ENCODE results near the gene APOF. TPM values are rescaled to one million over a fixed set of nuclear protein-coding genes. Genes with fewer than 3 reads are reported as not detected.

Gene APOF
- total RNA-seq, 1 experiment from 2014 or later, result not detected

DNA sequence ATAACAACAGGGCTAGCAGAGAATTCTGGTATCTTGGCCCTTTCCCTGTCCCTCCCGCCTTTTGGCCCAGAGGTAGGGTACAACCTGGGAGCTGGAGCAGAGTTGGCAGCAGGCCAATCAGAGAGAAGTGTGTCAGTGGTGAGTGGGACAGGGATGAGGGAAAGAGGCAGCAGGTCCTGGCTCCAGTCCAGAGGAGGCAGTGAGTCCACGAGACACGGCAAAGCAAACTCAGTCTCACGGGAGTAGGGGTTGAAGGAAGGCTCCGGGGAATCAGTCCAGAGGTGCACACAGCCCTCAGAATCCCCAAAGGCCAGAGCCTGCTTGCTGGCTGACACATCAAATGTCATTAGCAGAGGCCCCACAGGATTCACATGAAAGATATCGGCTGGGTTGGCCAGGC, 36.1 kb downstream of the APOF start:
- H4K5ac ChIP-seq (ENCODE audit: insufficient read length, low read depth, low read length), result no peak overlapping the region
- H2BK120ac ChIP-seq (ENCODE audit: low read depth, low read length, poor library complexity, severe bottlenecking), result no peak overlapping the region
- no peak overlapping the region for H3K18ac ChIP-seq (ENCODE audit: insufficient read length, low read depth, low read length)
- H3K14ac ChIP-seq (ENCODE audit: insufficient read depth, low read length), result no peak overlapping the region
- Mint-ChIP-seq H3K36me3 (ENCODE audit: insufficient read depth in 1 of 3, low read depth in 3 of 3) (peaks cover 6 to 54% (median 42%) of the 10 kb centered on the region in 3 experiments; a peak in 6 of 7 replicates), H3K4me1 (no peaks in the 10 kb centered on the region), H3K27me3 (ENCODE audit: low read depth) (no peaks in the 10 kb centered on the region), H3K9me3 (no peaks in the 10 kb centered on the region), H3K27ac (no peak overlapping the region; a peak in 1 of 7 replicates), H3K4me3 (no peak overlapping the region)
- no peak overlapping the region for H2BK15ac ChIP-seq (ENCODE audit: low read depth, low read length)
- no peaks in the 10 kb centered on the region for H3K4me1 ChIP-seq (ENCODE audit: insufficient read depth, low read length)
- no peak overlapping the region for H3K27ac ChIP-seq (ENCODE audit: insufficient read length, low read depth, low read length)
- no peaks in the 10 kb centered on the region for H3K79me1 ChIP-seq (ENCODE audit: insufficient read depth, low read depth, low read length, poor library complexity, severe bottlenecking)
- no peak overlapping the region for H2BK5ac ChIP-seq (ENCODE audit: insufficient read length, low read length)
- no peak overlapping the region for H4K91ac ChIP-seq (ENCODE audit: insufficient read length, low read depth, low read length)
- H4K20me1 ChIP-seq (ENCODE audit: control insufficient read depth, insufficient read depth, insufficient read length), result no peaks in the 10 kb centered on the region
- no peak overlapping the region for H3K4ac ChIP-seq (ENCODE audit: low read depth, low read length)
- no peak overlapping the region for H3T11ph ChIP-seq (ENCODE audit: low read length)
- H3K79me2 ChIP-seq (ENCODE audit: insufficient read depth, low read length), result no peaks in the 10 kb centered on the region
- no peak overlapping the region for H3K9ac ChIP-seq (ENCODE audit: extremely low read depth, insufficient read length, low read length)
- no peak overlapping the region for H2BK20ac ChIP-seq (ENCODE audit: low read depth, low read length, poor library complexity, severe bottlenecking)
- no peaks in the 10 kb centered on the region for H3K23me2 ChIP-seq (ENCODE audit: insufficient read length, low read depth, low read length, poor library complexity, severe bottlenecking)
- no CpG with 5 or more reads among the region's 6 CpGs for WGBS (ENCODE audit: extremely low coverage, insufficient read length, low lambda C conversion rate)
- no peak overlapping the region for H2BK12ac ChIP-seq (ENCODE audit: insufficient read length, low read depth, low read length)
- H3K9me3 ChIP-seq (ENCODE audit: control insufficient read depth, low read depth, low read length), result no peaks in the 10 kb centered on the region
- no peak overlapping the region for H2AFZ ChIP-seq (ENCODE audit: low read length)
- H3K27me3 ChIP-seq (ENCODE audit: insufficient read depth, low read length), result no peaks in the 10 kb centered on the region
- no peak overlapping the region for H3K4me2 ChIP-seq (ENCODE audit: insufficient read depth, insufficient read length, low read length)
- no peak for DNase-seq
- TF ChIP-seq, protein P1, sequence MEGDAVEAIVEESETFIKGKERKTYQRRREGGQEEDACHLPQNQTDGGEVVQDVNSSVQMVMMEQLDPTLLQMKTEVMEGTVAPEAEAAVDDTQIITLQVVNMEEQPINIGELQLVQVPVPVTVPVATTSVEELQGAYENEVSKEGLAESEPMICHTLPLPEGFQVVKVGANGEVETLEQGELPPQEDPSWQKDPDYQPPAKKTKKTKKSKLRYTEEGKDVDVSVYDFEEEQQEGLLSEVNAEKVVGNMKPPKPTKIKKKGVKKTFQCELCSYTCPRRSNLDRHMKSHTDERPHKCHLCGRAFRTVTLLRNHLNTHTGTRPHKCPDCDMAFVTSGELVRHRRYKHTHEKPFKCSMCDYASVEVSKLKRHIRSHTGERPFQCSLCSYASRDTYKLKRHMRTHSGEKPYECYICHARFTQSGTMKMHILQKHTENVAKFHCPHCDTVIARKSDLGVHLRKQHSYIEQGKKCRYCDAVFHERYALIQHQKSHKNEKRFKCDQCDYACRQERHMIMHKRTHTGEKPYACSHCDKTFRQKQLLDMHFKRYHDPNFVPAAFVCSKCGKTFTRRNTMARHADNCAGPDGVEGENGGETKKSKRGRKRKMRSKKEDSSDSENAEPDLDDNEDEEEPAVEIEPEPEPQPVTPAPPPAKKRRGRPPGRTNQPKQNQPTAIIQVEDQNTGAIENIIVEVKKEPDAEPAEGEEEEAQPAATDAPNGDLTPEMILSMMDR (conservative IDR thresholded peaks at IDR 0.05), result no peak
- no peak overlapping the region for H3K56ac ChIP-seq (ENCODE audit: insufficient read length, low read depth, low read length)
- no peak overlapping the region for H4K8ac ChIP-seq (replicated peaks; ENCODE audit: insufficient read length, low read depth, low read length)
- no peak overlapping the region for H2AK5ac ChIP-seq (ENCODE audit: insufficient read length, low read length)
- H3K23ac ChIP-seq (ENCODE audit: insufficient read length, low read depth, low read length), result no peak overlapping the region
